ENCODE results near the gene SCN2B. TPM values are rescaled to one million over a fixed set of nuclear protein-coding genes. Genes with fewer than 3 reads are reported as not detected.

The SCN2B gene
- total RNA-seq, 4 donors from 2014 or later: 0.37 to 9.3 TPM; not detected in 2

- Histone ChIP-seq H3K4me1 (no peaks in the 10 kb centered on the region), H3K9me3 (no peaks in the 10 kb centered on the region), H3K36me3 (no peaks in the 10 kb centered on the region), H3K4me3 (no peak overlapping the region), H3K27ac (no peak overlapping the region), H3K27me3 (no peaks in the 10 kb centered on the region)
- intact Hi-C loops (cut with DNase I; ENCODE audit: low total_unique reads): no loop called here
- DNase-seq: peak; percentile 64 to 70
- TF ChIP-seq POLR2A (IDR thresholded peaks at IDR 0.05): no peak
- no peak for TF ChIP-seq CTCF (IDR thresholded peaks at IDR 0.05)
Measured at GRCh38 chr11:118180300-118180703, 3.9 kb upstream of the SCN2B start.

- H3K4me3 ChIP-seq: no peak overlapping the region
Measured at GRCh38 chr11:118176778-118177134, 317 bp upstream of the SCN2B start.

GRCh38 chr11:118175031-118175992, 1.1 kb downstream of the SCN2B start:
- H3K9me3 ChIP-seq: no peaks in the 10 kb centered on the region
- no peaks in the 10 kb centered on the region for H3K36me3 ChIP-seq
- DNase-seq: no peak
- H3K4me1 ChIP-seq: peaks cover 0 to 3% of the 10 kb centered on the region in 2 donors
- H3K27ac ChIP-seq: no peak overlapping the region
- peak overlapping the region in 1 of 2 donors; percentile 35 for H3K4me3 ChIP-seq
- H3K27me3 ChIP-seq: no peaks in the 10 kb centered on the region
- intact Hi-C loops (cut with DNase I; ENCODE audit: low total_unique reads): no loop called here
- TF ChIP-seq POLR2A (IDR thresholded peaks at IDR 0.05): no peak
- no peak for TF ChIP-seq CTCF (IDR thresholded peaks at IDR 0.05)

More at GRCh38 chr11:118176778-118177134, 317 bp upstream of the SCN2B start:
- Histone ChIP-seq H3K4me1 (no peaks in the 10 kb centered on the region), H3K36me3 (no peaks in the 10 kb centered on the region), H3K27me3 (no peaks in the 10 kb centered on the region), H3K27ac (no peak overlapping the region), H3K9me3 (no peaks in the 10 kb centered on the region)
- intact Hi-C loops (cut with DNase I; ENCODE audit: low total_unique reads): no loop called here
- TF ChIP-seq CTCF (IDR thresholded peaks at IDR 0.05) (no peak), POLR2A (IDR thresholded peaks at IDR 0.05) (no peak)
- no peak for DNase-seq

- Histone ChIP-seq H3K4me3 (no peak overlapping the region), H3K9me3 (no peaks in the 10 kb centered on the region), H3K4me1 (peaks cover 0 to 3% of the 10 kb centered on the region in 2 donors), H3K27me3 (no peaks in the 10 kb centered on the region), H3K36me3 (no peaks in the 10 kb centered on the region), H3K27ac (no peak overlapping the region)
- intact Hi-C loops (cut with DNase I; ENCODE audit: low total_unique reads): no loop called here
- DNase-seq: no peak
- TF ChIP-seq POLR2A (IDR thresholded peaks at IDR 0.05): no peak
- no peak for TF ChIP-seq CTCF (IDR thresholded peaks at IDR 0.05)
Measured at GRCh38 chr11:118174006-118174567, 2.4 kb downstream of the SCN2B start.

GRCh38 chr11:118172356-118172755, 4.1 kb downstream of the SCN2B start:
- DNase-seq: no peak

More at GRCh38 chr11:118172356-118172755, 4.1 kb downstream of the SCN2B start:
- Histone ChIP-seq H3K27me3 (no peaks in the 10 kb centered on the region), H3K36me3 (no peaks in the 10 kb centered on the region), H3K4me1 (peaks cover 0 to 3% of the 10 kb centered on the region in 2 donors), H3K4me3 (no peak overlapping the region), H3K27ac (no peak overlapping the region), H3K9me3 (no peaks in the 10 kb centered on the region)
- no peak for TF ChIP-seq CTCF (IDR thresholded peaks at IDR 0.05)
- TF ChIP-seq POLR2A (IDR thresholded peaks at IDR 0.05): no peak
- intact Hi-C loops (cut with DNase I; ENCODE audit: low total_unique reads): no loop called here

All from uterus (tissue), 4 donors.